ENCODE data around the gene NLRP14.

NLRP14 gene, protein sequence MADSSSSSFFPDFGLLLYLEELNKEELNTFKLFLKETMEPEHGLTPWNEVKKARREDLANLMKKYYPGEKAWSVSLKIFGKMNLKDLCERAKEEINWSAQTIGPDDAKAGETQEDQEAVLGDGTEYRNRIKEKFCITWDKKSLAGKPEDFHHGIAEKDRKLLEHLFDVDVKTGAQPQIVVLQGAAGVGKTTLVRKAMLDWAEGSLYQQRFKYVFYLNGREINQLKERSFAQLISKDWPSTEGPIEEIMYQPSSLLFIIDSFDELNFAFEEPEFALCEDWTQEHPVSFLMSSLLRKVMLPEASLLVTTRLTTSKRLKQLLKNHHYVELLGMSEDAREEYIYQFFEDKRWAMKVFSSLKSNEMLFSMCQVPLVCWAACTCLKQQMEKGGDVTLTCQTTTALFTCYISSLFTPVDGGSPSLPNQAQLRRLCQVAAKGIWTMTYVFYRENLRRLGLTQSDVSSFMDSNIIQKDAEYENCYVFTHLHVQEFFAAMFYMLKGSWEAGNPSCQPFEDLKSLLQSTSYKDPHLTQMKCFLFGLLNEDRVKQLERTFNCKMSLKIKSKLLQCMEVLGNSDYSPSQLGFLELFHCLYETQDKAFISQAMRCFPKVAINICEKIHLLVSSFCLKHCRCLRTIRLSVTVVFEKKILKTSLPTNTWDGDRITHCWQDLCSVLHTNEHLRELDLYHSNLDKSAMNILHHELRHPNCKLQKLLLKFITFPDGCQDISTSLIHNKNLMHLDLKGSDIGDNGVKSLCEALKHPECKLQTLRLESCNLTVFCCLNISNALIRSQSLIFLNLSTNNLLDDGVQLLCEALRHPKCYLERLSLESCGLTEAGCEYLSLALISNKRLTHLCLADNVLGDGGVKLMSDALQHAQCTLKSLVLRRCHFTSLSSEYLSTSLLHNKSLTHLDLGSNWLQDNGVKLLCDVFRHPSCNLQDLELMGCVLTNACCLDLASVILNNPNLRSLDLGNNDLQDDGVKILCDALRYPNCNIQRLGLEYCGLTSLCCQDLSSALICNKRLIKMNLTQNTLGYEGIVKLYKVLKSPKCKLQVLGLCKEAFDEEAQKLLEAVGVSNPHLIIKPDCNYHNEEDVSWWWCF

DNA sequence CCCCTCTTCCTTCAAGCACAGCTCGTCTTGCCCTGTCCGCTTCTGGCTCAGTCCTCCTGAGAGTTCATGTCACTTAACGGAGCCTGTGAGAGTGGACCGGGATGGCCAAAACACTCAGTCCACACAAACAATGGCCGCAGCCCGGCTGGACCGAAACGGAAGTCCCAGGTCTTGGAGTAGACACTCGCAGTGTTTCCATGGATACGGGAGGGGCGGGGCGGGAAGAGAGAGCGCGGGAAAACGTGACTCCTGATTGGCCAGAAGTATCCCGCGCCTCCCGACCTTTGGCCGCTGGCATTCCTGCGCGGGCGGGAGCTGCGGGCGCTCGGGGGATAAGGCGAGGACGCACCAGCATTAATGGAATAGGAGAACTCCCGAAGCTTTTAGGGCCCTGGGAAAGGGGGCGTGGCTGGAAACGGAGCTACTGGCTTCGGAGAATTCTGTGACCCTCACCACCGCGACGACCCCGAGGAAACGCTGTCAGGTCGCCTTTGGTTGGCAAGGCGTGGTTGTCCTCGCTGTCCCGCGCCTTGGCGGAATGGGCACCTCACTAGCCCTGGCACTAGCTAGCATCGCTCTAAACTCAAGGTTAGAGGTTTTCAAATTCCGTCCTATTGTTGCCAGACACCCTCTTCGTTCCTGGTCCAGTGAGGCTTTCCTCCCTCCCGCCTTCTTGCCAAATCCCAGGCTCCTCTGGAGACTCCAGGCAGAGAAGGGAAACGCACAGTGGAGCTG is at the start of gene NLRP14, which contains the start of gene ZNF214:
Gene NLRP14 (plus strand): TSS at position 297 of the 735 bp plus-strand sequence. CDS start 18,108 bp downstream, outside the sequence.
Gene ZNF214 (minus strand): TSS at position 164 of the 735 bp plus-strand sequence. CDS start 17,511 bp downstream, outside the sequence.
- H3K27ac ChIP-seq, result peak within 1 kb of the TSS; percentile 34
- DNase-seq (ENCODE audit: low read depth, low spot score), result peak; percentile 39

GRCh38 chr11:6979365-6979764 is 40.9 kb upstream of the NLRP14 start:
- DNase-seq (ENCODE audit: low read depth, low spot score), result no peak
- no peak overlapping the region for H3K27ac ChIP-seq

DNA sequence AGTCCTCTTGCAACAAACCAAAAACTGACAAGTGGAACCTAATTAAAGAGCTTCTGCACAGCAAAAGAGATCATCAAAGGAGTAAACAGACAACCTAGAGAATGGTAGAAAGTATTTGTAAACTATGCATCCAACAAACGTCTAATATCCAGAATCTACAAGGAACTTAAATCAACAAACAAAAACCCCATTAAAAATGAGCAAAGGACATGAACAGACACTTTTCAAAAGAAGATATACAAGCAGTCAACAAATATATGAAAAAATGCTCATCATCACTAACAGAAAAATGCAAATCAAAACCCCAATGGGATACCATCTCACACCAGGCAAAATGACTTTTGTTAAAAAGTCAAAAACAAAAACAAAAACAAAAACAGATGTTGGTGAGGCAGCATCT is 33.8 kb upstream of the NLRP14 start:
- H3K27ac ChIP-seq, result no peak overlapping the region
- DNase-seq (ENCODE audit: low read depth, low spot score), result no peak

GRCh38 chr11:6988506-6988905 is 31.8 kb upstream of the NLRP14 start:
- no peak overlapping the region for H3K27ac ChIP-seq
- no peak for DNase-seq (ENCODE audit: low read depth, low spot score)

DNA sequence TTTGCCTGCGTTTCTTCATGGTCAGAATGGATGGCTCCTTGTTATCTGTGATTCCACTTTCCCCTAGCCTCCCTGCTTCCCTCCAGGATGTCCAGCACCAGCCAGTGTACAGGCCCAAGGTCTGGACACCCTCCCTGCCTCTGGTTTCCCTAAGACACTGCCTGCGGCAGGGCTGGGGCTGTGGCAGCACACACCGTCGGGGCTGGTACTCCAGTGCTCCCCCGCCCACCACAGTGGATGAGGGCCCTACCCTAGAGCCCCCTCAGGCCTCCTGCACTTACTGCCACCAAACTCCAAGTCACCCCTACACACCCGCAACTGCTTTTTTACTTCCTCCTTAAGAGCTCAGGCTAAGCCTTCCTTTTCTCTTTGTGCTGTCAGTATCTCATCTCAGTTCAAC is 29.1 kb upstream of the NLRP14 start:
- DNase-seq (ENCODE audit: low read depth, low spot score), result no peak
- H3K27ac ChIP-seq, result no peak overlapping the region

DNA sequence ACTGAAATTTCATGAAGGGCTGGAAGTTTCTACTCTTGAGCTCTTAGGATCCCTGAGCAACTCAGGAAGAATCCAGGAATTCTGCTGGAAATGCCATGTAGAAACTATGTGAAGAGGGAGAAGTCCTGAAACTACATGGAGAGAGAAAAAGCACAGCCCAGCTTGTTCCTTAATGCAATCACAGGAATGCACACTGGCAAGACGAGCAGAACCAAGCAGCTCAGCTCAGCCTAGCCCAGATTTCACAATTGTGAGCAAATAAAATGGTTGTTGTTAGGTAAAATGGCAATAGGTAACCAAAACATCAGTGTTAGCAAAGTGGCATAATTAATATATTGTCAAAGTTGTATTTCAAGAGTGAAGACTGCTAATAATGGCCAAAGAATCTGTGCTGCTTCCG is 28.3 kb upstream of the NLRP14 start:
- no peak for DNase-seq (ENCODE audit: low read depth, low spot score)
- peak overlapping the region; percentile 60 for H3K27ac ChIP-seq

DNA sequence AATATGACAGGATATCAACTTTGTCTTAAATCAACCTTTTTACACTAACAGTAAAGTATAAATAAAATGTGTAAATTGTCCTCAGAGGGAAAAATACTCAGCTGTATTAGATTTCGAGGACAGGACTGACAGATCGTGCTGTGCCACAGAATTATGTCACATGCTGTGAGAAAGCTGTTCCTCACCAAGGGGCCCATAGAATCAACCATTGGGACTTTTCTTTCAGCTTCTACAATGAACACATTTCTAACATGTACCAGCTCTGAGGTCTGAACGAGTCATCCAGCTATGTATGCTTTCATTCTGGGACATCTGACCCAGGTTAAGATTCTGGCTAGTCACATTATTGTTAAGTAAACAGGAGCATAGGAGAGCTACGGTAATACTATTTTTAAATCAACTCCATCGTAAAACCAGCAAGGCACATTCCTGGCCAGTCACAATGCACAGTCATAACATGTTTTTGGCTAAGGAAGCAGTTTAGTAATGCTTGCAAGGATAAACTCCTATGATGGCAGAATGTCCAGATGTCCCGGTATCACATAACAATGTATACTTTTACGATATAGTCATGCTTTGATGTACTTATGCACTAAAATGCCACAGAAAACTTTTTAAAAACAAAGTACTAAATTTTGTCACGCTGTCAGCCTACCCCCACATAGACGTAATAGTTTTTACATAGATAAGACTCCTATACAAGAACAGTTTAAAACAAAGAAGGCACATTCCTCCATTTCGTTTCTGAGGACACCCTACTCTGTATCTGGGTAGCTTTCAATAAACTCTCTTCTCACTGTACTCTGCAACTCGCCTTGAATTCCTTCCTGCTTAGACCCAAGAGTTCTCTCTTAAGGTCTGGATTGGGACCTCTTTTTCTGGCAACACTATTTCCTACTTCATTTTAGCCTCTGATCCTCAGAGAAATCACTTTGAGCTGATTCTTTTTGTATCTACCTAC is 27.5 kb upstream of the NLRP14 start:
- peak; percentile 68 for DNase-seq (ENCODE audit: low read depth, low spot score)
- H3K27ac ChIP-seq, result peak overlapping the region; percentile 60

GRCh38 chr11:6995703-6996102 is 24.6 kb upstream of the NLRP14 start:
- DNase-seq (ENCODE audit: low read depth, low spot score), result no peak

DNA sequence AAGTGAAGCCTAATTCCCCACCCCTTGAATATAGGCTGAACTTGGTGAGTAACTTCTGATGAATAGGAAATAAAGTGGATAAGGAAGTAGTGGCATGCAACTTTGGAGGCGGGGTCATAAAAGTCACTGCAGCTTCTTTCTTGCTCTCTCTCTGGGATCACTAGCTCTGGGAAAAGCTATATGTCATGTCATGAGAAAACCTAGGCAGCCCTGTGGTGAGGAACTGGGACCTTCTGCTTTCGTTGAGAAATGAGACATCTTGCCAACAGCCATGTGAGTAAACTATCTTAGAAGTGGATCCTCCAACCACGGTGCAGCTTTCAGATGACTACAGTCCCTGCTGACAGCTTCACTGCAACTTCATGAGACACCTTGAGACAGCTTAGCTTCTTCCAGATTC is 15.8 kb upstream of the NLRP14 start:
- peak; percentile 60 for DNase-seq (ENCODE audit: low read depth, low spot score)
- peak overlapping the region; percentile 59 for H3K27ac ChIP-seq

More at GRCh38 chr11:6995703-6996102, 24.6 kb upstream of the NLRP14 start:
- H3K27ac ChIP-seq, result no peak overlapping the region

- no peak overlapping the region for H3K27ac ChIP-seq
- DNase-seq (ENCODE audit: low read depth, low spot score), result no peak
Observed at GRCh38 chr11:7014118-7014517, 6.2 kb upstream of the NLRP14 start.

DNA sequence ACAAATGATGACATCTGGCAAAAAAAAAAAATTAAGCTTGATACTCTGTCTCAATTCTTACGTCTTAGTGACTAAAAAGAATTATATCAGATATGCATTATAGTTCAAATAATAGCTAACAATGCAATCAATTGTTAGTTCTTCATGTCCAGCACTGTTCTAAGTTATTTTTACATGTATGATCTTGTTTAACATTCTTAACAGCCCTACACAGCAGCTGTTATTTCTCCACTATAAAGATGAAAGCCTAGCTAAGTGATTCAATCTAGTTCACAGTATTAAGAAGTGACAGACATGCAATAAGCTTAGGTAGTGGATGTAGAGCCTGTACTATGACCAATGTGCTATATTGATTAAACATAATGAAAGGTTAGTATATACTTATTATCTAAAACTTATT is 4.3 kb upstream of the NLRP14 start:
- DNase-seq (ENCODE audit: low read depth, low spot score), result peak; percentile 53
- H3K27ac ChIP-seq, result peak overlapping the region; percentile 50

DNA sequence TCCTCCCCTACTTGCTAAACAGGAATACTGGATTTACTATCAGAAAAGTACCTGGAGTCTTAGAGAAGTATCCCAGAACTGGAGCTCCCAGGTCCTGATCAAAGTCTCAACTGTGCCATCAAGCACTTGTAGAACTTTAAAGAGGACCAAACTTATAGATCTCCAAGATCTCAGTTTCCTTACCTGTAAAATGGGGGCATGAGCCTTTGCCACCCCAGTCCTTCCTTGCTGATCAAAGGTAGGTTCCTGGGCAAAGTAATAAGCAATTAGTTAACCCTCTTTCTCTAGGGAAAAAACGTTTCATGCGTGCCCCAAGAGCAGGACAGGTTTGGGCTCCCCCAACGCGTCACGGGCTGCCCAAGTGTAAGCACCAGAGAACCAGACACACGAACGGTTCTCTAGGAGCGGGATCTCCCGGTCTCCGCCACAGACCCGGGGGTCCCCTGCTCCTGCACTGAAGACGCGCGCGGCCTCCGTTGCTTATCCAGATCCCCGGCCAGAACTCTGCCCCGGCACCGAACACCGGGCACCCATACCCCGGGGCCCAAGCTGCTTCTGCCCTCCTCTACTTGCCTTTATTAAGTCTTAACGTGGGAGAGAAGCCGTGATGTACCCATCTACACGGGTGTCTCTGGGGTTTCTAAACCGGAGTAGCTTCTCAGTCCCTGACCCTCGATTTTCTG is 638 bp upstream of the NLRP14 start:
- no peak for DNase-seq (ENCODE audit: low read depth, low spot score)
- H3K27ac ChIP-seq, result peak overlapping the region; percentile 34

- no peak for DNase-seq (ENCODE audit: low read depth, low spot score)
- no peak overlapping the region for H3K27ac ChIP-seq
Observed at GRCh38 chr11:7021318-7021717, 1.0 kb downstream of the NLRP14 start.

DNA sequence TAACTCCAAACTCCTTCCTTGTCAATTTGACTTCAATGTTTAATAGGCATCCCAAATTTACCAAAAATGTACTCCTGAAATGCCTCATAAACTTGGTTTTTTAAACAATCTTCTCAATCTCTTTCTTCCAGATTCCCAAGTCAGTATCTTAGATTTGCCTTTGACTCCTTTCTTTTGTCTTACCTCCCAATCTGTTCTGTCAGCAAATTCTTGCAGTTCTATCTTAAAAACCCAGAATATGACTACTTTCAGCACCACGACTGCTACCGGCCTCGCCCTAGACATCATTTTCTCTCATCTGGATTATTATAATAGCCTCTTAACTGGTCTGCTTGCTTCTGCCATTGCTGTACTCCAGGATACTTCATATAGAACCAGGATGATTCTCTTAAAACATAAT is 7.9 kb downstream of the NLRP14 start:
- no peak for DNase-seq (ENCODE audit: low read depth, low spot score)
- H3K27ac ChIP-seq, result no peak overlapping the region

- no peak for DNase-seq (ENCODE audit: low read depth, low spot score)
- no peak overlapping the region for H3K27ac ChIP-seq
Observed at GRCh38 chr11:7030836-7031235, 10.6 kb downstream of the NLRP14 start.

GRCh38 chr11:7031471-7031871 is 11.2 kb downstream of the NLRP14 start:
- no peak overlapping the region for H3K27ac ChIP-seq
- no peak for DNase-seq (ENCODE audit: low read depth, low spot score)

DNA sequence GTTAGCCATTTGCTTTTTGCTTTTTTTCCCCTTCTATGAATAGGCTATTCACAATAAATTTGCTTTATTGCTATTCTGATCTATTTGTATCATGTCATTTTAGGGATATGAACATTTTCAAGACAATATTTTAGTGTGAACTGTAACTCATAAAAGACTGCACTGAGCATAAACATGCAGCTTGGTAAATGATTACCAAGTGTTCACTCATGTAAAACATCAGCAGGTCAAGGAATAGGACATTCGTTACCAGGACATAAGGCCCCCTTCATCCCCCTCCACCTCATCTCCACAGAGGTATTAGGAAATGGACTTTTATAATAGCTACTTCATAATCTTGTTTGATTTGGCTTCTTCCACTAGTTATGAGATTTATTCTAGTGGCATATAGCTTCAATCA is 12.4 kb downstream of the NLRP14 start:
- DNase-seq (ENCODE audit: low read depth, low spot score), result no peak
- H3K27ac ChIP-seq, result no peak overlapping the region

GRCh38 chr11:7034019-7034418 is 13.7 kb downstream of the NLRP14 start:
- no peak for DNase-seq (ENCODE audit: low read depth, low spot score)
- H3K27ac ChIP-seq, result no peak overlapping the region

Data from epithelial cell of prostate (primary cell).